Uterus (tissue), 4 donors: ENCODE results near the gene NFIA. TPM values are rescaled to one million over a fixed set of nuclear protein-coding genes. Genes with fewer than 3 reads are reported as not detected.
"Not testable (repeated sequence)": the region's sequence is repeated elsewhere in the genome, so short reads cannot be mapped to it uniquely, and the experiment has no call there.

Source experiments
- DNase-seq, 2 donors: peaks; one replicate each; pipeline ENCODE4 v3.0.0-alpha.2; 2019 to 2020
- H3K27ac ChIP-seq, 2 donors: fragments of 200-600 bp; sonication (generic); 1 replicate in 1 of 2; 2 replicates in 1 of 2; pipeline ENCODE4 v1.5.1; 2016 to 2018
- H3K27me3 ChIP-seq, 2 donors: fragments of 200-600 bp; sonication (generic); one replicate each; pipeline ENCODE4 v1.5.1; 2018 to 2019; ENCODE audit warnings: control low read depth in 1 of 2
- H3K36me3 ChIP-seq, 2 donors: fragments of 200-600 bp; sonication (generic); one replicate each; pipeline ENCODE4 v1.5.1; 2019; ENCODE audit warnings: control low read depth in 1 of 2
- H3K4me1 ChIP-seq, 2 donors: fragments of 200-600 bp; sonication (generic); one replicate each; pipeline ENCODE4 v1.5.1; 2018 to 2019; ENCODE audit warnings: control low read depth in 1 of 2
- H3K4me3 ChIP-seq, 2 donors: fragments of 200-600 bp; sonication (generic); 1 replicate in 1 of 2; 2 replicates in 1 of 2; pipeline ENCODE4 v1.5.1; 2018 to 2019; ENCODE audit warnings: mild to moderate bottlenecking in 1 of 2
- H3K9me3 ChIP-seq, 2 donors: fragments of 200-600 bp; sonication (generic); one replicate each; pipeline ENCODE4 v1.5.1; 2019; ENCODE audit warnings: control low read depth in 1 of 2
- CTCF ChIP-seq, 4 experiments: fragments of 200-600 bp in 2 of 4; fragments of 450-650 bp in 2 of 4; sonication (generic) in 2 of 4; IDR thresholded peaks; one replicate each; pipeline ENCODE4 v1.5.1; 2016 to 2019; ENCODE audit warnings: antibody characterized with exemption in 4 of 4, mild to moderate bottlenecking in 2 of 4, moderate library complexity in 1 of 4
- POLR2A ChIP-seq, 2 donors: fragments of 450-650 bp; IDR thresholded peaks; one replicate each; pipeline ENCODE4 v1.6.1; 2016; ENCODE audit warnings: antibody characterized with exemption in 2 of 2, mild to moderate bottlenecking in 1 of 2, moderate library complexity in 1 of 2
- intact Hi-C: fragments of 100-400 bp; cut with DNase I; formaldehyde crosslinking; loops from one replicate; pipeline ENCODE4 v1.15.1; 2023; ENCODE audit warnings: low total_unique reads
- total RNA-seq, 4 donors: library from RNA; depleted of rRNA in 3 of 4; stranded (reverse); fragments of >200 nt in 3 of 4; gene quantifications; one replicate each; pipeline versions ENCODE4 v1.1.0 to v1.2.4, GENCODE V29; 2014 to 2023
- donor health status: DM: yes; HTN: yes; CAD: no.

Gene NFIA
- total RNA-seq, 4 donors from 2014 or later: 49.2 to 116 (median 64.9) TPM

GRCh38 chr1:61056573-61057439, 25.6 kb upstream of the NFIA start:
- intact Hi-C loops: loop anchor here (10.0 kb wide), 1 partner anchor 398 kb away; no protein-coding TSS in a partner anchor
- TF ChIP-seq POLR2A (IDR thresholded peaks at IDR 0.05) (no peak), CTCF (IDR thresholded peaks at IDR 0.05) (peak in 1 of 4 experiments; percentile 8)
- peak overlapping the region; percentile 55 for H3K4me3 ChIP-seq
- H3K27ac ChIP-seq: peak overlapping the region; percentile 68 to 92
- no peaks in the 10 kb centered on the region for H3K36me3 ChIP-seq
- no peaks in the 10 kb centered on the region for H3K27me3 ChIP-seq
- peaks cover 0 to 8% of the 10 kb centered on the region in 2 donors for H3K4me1 ChIP-seq
- DNase-seq: peak; percentile 54 to 60
- H3K9me3 ChIP-seq: no peaks in the 10 kb centered on the region

- Histone ChIP-seq H3K4me3 (no peak overlapping the region), H3K27ac (peak overlapping the region in 1 of 2 donors; percentile 16), H3K4me1 (peaks cover 0 to 8% of the 10 kb centered on the region in 2 donors), H3K9me3 (no peaks in the 10 kb centered on the region), H3K27me3 (no peaks in the 10 kb centered on the region), H3K36me3 (no peaks in the 10 kb centered on the region)
- TF ChIP-seq POLR2A (IDR thresholded peaks at IDR 0.05) (no peak), CTCF (IDR thresholded peaks at IDR 0.05) (no peak)
- intact Hi-C loops: loop anchor here (10.0 kb wide), 1 partner anchor 396 kb away; no protein-coding TSS in a partner anchor
- no peak for DNase-seq
These were observed 23.7 kb upstream of the NFIA start for GRCh38 chr1:61058483-61059245.

- H3K4me3 ChIP-seq, intact Hi-C loops, H3K27me3 ChIP-seq, H3K27ac ChIP-seq, H3K36me3 ChIP-seq, DNase-seq, H3K4me1 ChIP-seq, H3K9me3 ChIP-seq: not testable (repeated sequence)
These were observed 20.8 kb upstream of the NFIA start for GRCh38 chr1:61061601-61062000.

GRCh38 chr1:61064673-61065072, 17.7 kb upstream of the NFIA start:
- H3K36me3 ChIP-seq: no peaks in the 10 kb centered on the region
- TF ChIP-seq POLR2A (IDR thresholded peaks at IDR 0.05): no peak
- no peak for TF ChIP-seq CTCF (IDR thresholded peaks at IDR 0.05)
- intact Hi-C loops: no loop called here
- H3K4me1 ChIP-seq: no peaks in the 10 kb centered on the region
- no peaks in the 10 kb centered on the region for H3K9me3 ChIP-seq
- no peaks in the 10 kb centered on the region for H3K27me3 ChIP-seq
- H3K27ac ChIP-seq: no peak overlapping the region
- no peak overlapping the region for H3K4me3 ChIP-seq
- DNase-seq: no peak

GRCh38 chr1:61067446-61068019, 14.8 kb upstream of the NFIA start:
- intact Hi-C loops: no loop called here
- Histone ChIP-seq H3K27me3 (no peaks in the 10 kb centered on the region), H3K4me3 (no peak overlapping the region), H3K36me3 (no peaks in the 10 kb centered on the region), H3K9me3 (no peaks in the 10 kb centered on the region), H3K27ac (no peak overlapping the region), H3K4me1 (no peaks in the 10 kb centered on the region)
- TF ChIP-seq POLR2A (IDR thresholded peaks at IDR 0.05): no peak
- no peak for TF ChIP-seq CTCF (IDR thresholded peaks at IDR 0.05)
- DNase-seq: no peak
